ENCODE measurements around the gene SCARB1. TPM values are rescaled to one million over a fixed set of nuclear protein-coding genes. Genes with fewer than 3 reads are reported as not detected.

The SCARB1 gene
- total RNA-seq, 1 donor from 2014 or later: 5.2 TPM

Small RNA genes lying within 50 kb of the gene (small RNA-seq; reads per million reads assigned to genes)
- gene RNU6-927P: not detected

Other genes with a start within 250 kb of the SCARB1 start
- 1,198 TPM for gene UBC, start 50.8 kb upstream of the SCARB1 start, total RNA-seq
- gene DHX37, start 125.3 kb upstream of the SCARB1 start, total RNA-seq: 8.9 TPM
- 4.2 TPM for gene BRI3BP, start 129.8 kb upstream of the SCARB1 start, total RNA-seq
- 19.3 TPM for gene AACS, start 201.6 kb upstream of the SCARB1 start, total RNA-seq